ENCODE results near the gene FAM20C.

GRCh38 chr7:296373-296945 lies 104.1 kb downstream of the FAM20C start:
- TF ChIP-seq POLR2A (IDR thresholded peaks at IDR 0.05) (no peak), CTCF (IDR thresholded peaks at IDR 0.05 in 4 of 5, conservative IDR thresholded peaks at IDR 0.05 in 1 of 5) (no peak)

Measured in gastrocnemius medialis (tissue), 4 donors.